K562 (cell line): ENCODE data around the gene RELL1. TPM values are rescaled to one million over a fixed set of nuclear protein-coding genes. Genes with fewer than 3 reads are reported as not detected.

Experiments
- ATAC-seq: fragments of 200-7000 bp; cut with Tn5 transposase; 3 replicates; pipeline ENCODE4 v1.9.1; 2020; ENCODE audit warnings: moderate library complexity
- BruUV-seq: library from RNA; stranded (reverse); fragments of 400-500 nt; replicated peaks from 2 replicates; lab custom pipeline; 2021; lab: Mats Ljungman, UMichigan
- CTCF ChIA-PET: fragments of 300-600 bp; formaldehyde crosslinking; extraction: SDS; loops from one replicate; lab custom pipeline; 2021; ENCODE audit warnings: low intra/inter-chr PET ratio; lab: Yijun Ruan, JAX
- POLR2A ChIA-PET: fragments of 300-600, 350-650 bp; sonication (Branson Sonifier 250); formaldehyde crosslinking; extraction: SDS; loops from one replicate; lab custom pipeline; 2021; ENCODE audit warnings: antibody characterized with exemption, inconsistent platforms; lab: Yijun Ruan, JAX
- DNase-seq, 4 experiments: peaks; one replicate each; pipeline versions ENCODE4 v3.0.0 to v3.0.0-alpha.2; 2011 to 2018; ENCODE audit warnings: low spot score in 3 of 4, mixed read lengths in 3 of 4; ENCODE audit errors: extremely low read depth in 1 of 4
- FAIRE-seq: peaks from 2 replicates; lab custom pipeline; 2011; peaks lifted over from hg19 to GRCh38; lab: Jason Lieb, UNC
- H2AFZ ChIP-seq: 2 replicates; pipeline ENCODE4 v1.6.0; 2011; ENCODE audit warnings: low read depth, low read length, control low read depth, inconsistent platforms
- H3K27ac ChIP-seq: fragments of 200-600 bp; 3 replicates; pipeline ENCODE4 v1.8.0; 2011; ENCODE audit warnings: low read depth, mild to moderate bottlenecking, control low read depth, inconsistent platforms, low read length, moderate library complexity, mixed read lengths; ENCODE audit errors: extremely low read depth
- H3K27me3 ChIP-seq, 2 experiments: fragments of 300-600 bp in 1 of 2; 2 replicates in 1 of 2; 3 replicates in 1 of 2; pipeline versions ENCODE4 v1.6.0 to v1.8.0; 2011; ENCODE audit warnings: inconsistent platforms in 2 of 2, low read length in 2 of 2, mild to moderate bottlenecking in 1 of 2, mixed read lengths in 1 of 2, moderate library complexity in 1 of 2; ENCODE audit not compliant: control insufficient read depth in 2 of 2, insufficient read depth in 2 of 2
- H3K36me3 ChIP-seq: fragments of 300-600 bp; 3 replicates; pipeline ENCODE4 v1.8.0; 2011; ENCODE audit warnings: mild to moderate bottlenecking, low read length, inconsistent platforms; ENCODE audit not compliant: control insufficient read depth, insufficient read depth
- H3K4me1 ChIP-seq, 2 experiments: fragments of 200-600 bp in 1 of 2; replicated peaks in 1 of 2; 2 replicates in 1 of 2; 3 replicates in 1 of 2; pipeline versions ENCODE4 v1.5.1 to v1.8.0; 2011; ENCODE audit warnings: inconsistent platforms in 2 of 2, low read length in 2 of 2, mild to moderate bottlenecking in 1 of 2, mixed read lengths in 1 of 2, moderate library complexity in 1 of 2; ENCODE audit not compliant: control insufficient read depth in 2 of 2, insufficient read depth in 2 of 2
- H3K4me2 ChIP-seq: 2 replicates; pipeline ENCODE4 v1.6.1; 2011; ENCODE audit warnings: low read length, control low read depth, inconsistent platforms, mixed read lengths; ENCODE audit not compliant: insufficient read depth
- H3K4me3 ChIP-seq: fragments of 200-600 bp; sonication (generic), shearing (Covaris generic); 2 replicates; pipeline ENCODE4 v1.5.1; 2016; ENCODE audit warnings: control low read depth, inconsistent platforms
- H3K79me2 ChIP-seq: fragments of 200-600 bp; 3 replicates; pipeline ENCODE4 v1.8.0; 2011; ENCODE audit warnings: low read length, inconsistent platforms; ENCODE audit not compliant: control insufficient read depth, insufficient read depth
- H3K9ac ChIP-seq, 2 experiments: 2 replicates each; pipeline versions ENCODE4 v1.6.0 to v1.6.1; 2011; ENCODE audit warnings: low read depth in 2 of 2, low read length in 2 of 2, control low read depth in 1 of 2, inconsistent platforms in 1 of 2, mild to moderate bottlenecking in 1 of 2, mixed read lengths in 1 of 2; ENCODE audit not compliant: insufficient read depth in 1 of 2
- H3K9me1 ChIP-seq: one replicate; pipeline ENCODE4 v1.6.0; 2011; ENCODE audit warnings: inconsistent platforms, mild to moderate bottlenecking, low read length, moderate library complexity; ENCODE audit not compliant: control insufficient read depth, insufficient read depth
- H3K9me3 ChIP-seq: replicated peaks from 2 replicates; pipeline ENCODE4 v1.5.1; 2011; ENCODE audit warnings: low read depth, low read length, inconsistent platforms; ENCODE audit not compliant: control insufficient read depth, insufficient read depth
- H4K20me1 ChIP-seq: replicated peaks from 2 replicates; pipeline ENCODE4 v1.6.1; 2011; ENCODE audit warnings: low read length, inconsistent platforms, mixed read lengths; ENCODE audit not compliant: control insufficient read depth, insufficient read depth
- ATF3 ChIP-seq, 2 experiments: fragments of 450-650 bp in 1 of 2; sonication (generic) in 1 of 2; formaldehyde crosslinking in 1 of 2; IDR thresholded peaks in 1 of 2; conservative IDR thresholded peaks in 1 of 2; 2 replicates each; pipeline versions ENCODE4 v1.6.1 to v1.8.1; 2016 to 2023; ENCODE audit warnings: mild to moderate bottlenecking in 2 of 2, moderate library complexity in 2 of 2, inconsistent platforms in 1 of 2, missing genetic modification reagents in 1 of 2
- DPF2 ChIP-seq: fragments of 450-650 bp; IDR thresholded peaks from 2 replicates; pipeline ENCODE4 v1.6.1; 2016
- FOXP1 ChIP-seq: sonication (generic); formaldehyde crosslinking; IDR thresholded peaks from 2 replicates; pipeline ENCODE4 v1.8.0; 2022; ENCODE audit warnings: mild to moderate bottlenecking, missing genetic modification reagents
- GABPA ChIP-seq: fragments of 200-800 bp; sonication (Bioruptor generic); conservative IDR thresholded peaks from 2 replicates; pipeline ENCODE4 v1.6.1; 2016; ENCODE audit warnings: low read depth, missing genetic modification characterization, missing compliant biosample characterization
- LARP7 ChIP-seq: fragments of 450-650 bp; IDR thresholded peaks from 2 replicates; pipeline ENCODE4 v1.6.1; 2016
- MAFG ChIP-seq: fragments of 450-650 bp; conservative IDR thresholded peaks from 2 replicates; pipeline ENCODE4 v1.6.1; 2016; ENCODE audit warnings: missing genetic modification characterization, missing compliant biosample characterization
- MEIS2 ChIP-seq: fragments of 450-650 bp; IDR thresholded peaks from 2 replicates; pipeline ENCODE4 v1.6.1; 2014; ENCODE audit warnings: mild to moderate bottlenecking; ENCODE audit not compliant: partially characterized antibody
- NFE2 ChIP-seq: IDR thresholded peaks from 2 replicates; pipeline ENCODE4 v1.6.1; 2014; ENCODE audit warnings: antibody characterized with exemption, low read depth
- PATZ1 ChIP-seq: fragments of 250-450 bp; sonication (Bioruptor Pico); IDR thresholded peaks from 2 replicates; pipeline ENCODE4 v1.5.0; 2020; ENCODE audit warnings: mild to moderate bottlenecking, borderline replicate concordance
- PHF8 ChIP-seq: fragments of 200-600 bp; sonication (generic); IDR thresholded peaks from 2 replicates; pipeline ENCODE4 v1.6.1; 2012; ENCODE audit warnings: mixed run types, mild to moderate bottlenecking, inconsistent platforms, low read length, moderate library complexity, borderline replicate concordance
- PURB ChIP-seq: sonication (generic); formaldehyde crosslinking; IDR thresholded peaks from 2 replicates; pipeline ENCODE4 v1.9.0; 2021; ENCODE audit warnings: low read depth, mild to moderate bottlenecking, missing genetic modification reagents
- SIN3B ChIP-seq: fragments of 450-650 bp; IDR thresholded peaks from 2 replicates; pipeline ENCODE4 v1.6.1; 2017; ENCODE audit warnings: low read depth, mild to moderate bottlenecking, moderate library complexity
- SMAD1 ChIP-seq: fragments of 150-350 bp; IDR thresholded peaks from 2 replicates; pipeline ENCODE4 v1.6.1; 2014; ENCODE audit warnings: low read length, low read depth; ENCODE audit not compliant: partially characterized antibody
- ZBTB7A ChIP-seq: IDR thresholded peaks from 2 replicates; pipeline ENCODE4 v1.6.1; 2011; ENCODE audit warnings: low read depth, mild to moderate bottlenecking, low read length, moderate library complexity, borderline replicate concordance; ENCODE audit not compliant: control insufficient read depth
- ZBTB8A ChIP-seq: fragments of 450-650 bp; IDR thresholded peaks from 2 replicates; pipeline ENCODE4 v1.6.1; 2018; ENCODE audit warnings: mild to moderate bottlenecking, moderate library complexity; ENCODE audit not compliant: partially characterized antibody
- ZFX ChIP-seq: sonication (generic); formaldehyde crosslinking; IDR thresholded peaks from 2 replicates; pipeline ENCODE4 v1.8.0; 2022; ENCODE audit warnings: mild to moderate bottlenecking, missing genetic modification reagents, moderate library complexity
- ZNF239 ChIP-seq: fragments of 250-450 bp; sonication (Bioruptor Pico); IDR thresholded peaks from 2 replicates; pipeline ENCODE4 v1.4.0; 2020; ENCODE audit warnings: mild to moderate bottlenecking
- ZNF76 ChIP-seq: fragments of 250-450 bp; sonication (Bioruptor Pico); IDR thresholded peaks from 2 replicates; pipeline ENCODE4 v1.4.0; 2020; ENCODE audit warnings: mild to moderate bottlenecking, moderate library complexity, borderline replicate concordance
- WGBS: fragments of 100-300 bp; shearing (Covaris generic); methylation state at CpG from one replicate; pipeline ENCODE4 v1.1.6; 2016; ENCODE audit warnings: low coverage, mixed read lengths; ENCODE audit not compliant: insufficient coverage; ENCODE audit errors: missing lambda C conversion rate; 5-methylcytosine and 5-hydroxymethylcytosine counted together
- in situ Hi-C: fragments of 300-500 bp; cut with MboI; formaldehyde crosslinking; loops from 4 replicates; pipeline ENCODE4 v1.15.0; 2018; ENCODE audit warnings: inconsistent platforms, mixed read lengths
- intact Hi-C: fragments of 100-400 bp; cut with micrococcal nuclease; formaldehyde crosslinking; loops from 2 replicates; pipeline ENCODE4 v1.14.2; 2022
- polyA plus RNA-seq, 8 experiments: library from polyadenylated mRNA; depleted of rRNA in 4 of 8; stranded (reverse) in 5 of 8; unstranded in 3 of 8; fragments of >200 nt; fragmentation: Nextera tagmentation in 2 of 8; fragmentation: Illumina TruSeq in 1 of 8; extraction: Ambion mirVana in 2 of 8; extraction: Trizol in 1 of 8; gene quantifications; 2 replicates each; pipeline versions ENCODE4 v1.2.1 to v1.2.3, GENCODE V29; 2011 to 2014; ENCODE audit warnings: inconsistent platforms in 1 of 8, missing spikeins in 1 of 8
- total RNA-seq, 7 experiments: library from RNA; depleted of rRNA in 6 of 7; stranded (reverse); fragments of >200 nt in 6 of 7; fragmentation: Illumina TruSeq in 2 of 7; extraction: Trizol in 2 of 7; gene quantifications; 2 replicates each; pipeline versions ENCODE4 v1.2.1 to v1.2.3, GENCODE V29; 2011 to 2021; ENCODE audit warnings: low replicate concordance in 1 of 7

Gene RELL1
- total and polyA plus RNA-seq, 9 of the 15 experiments (the other 6 are each of a cell fraction or from before 2014, with no cell fraction given), result 0.06 to 3.5 (median 1.7) TPM; not detected in 1

GRCh38 chr4:37628977-37629609 lies 57.1 kb downstream of the RELL1 start (continued):
- TF ChIP-seq NFE2 (peak; percentile 40), PHF8 (no peak), LARP7 (no peak), SIN3B (no peak), ATF3 (IDR thresholded peaks at IDR 0.05) (peak; percentile 97), ATF3 (CRISPR knock-in tag; conservative IDR thresholded peaks at IDR 0.05) (peak; percentile 59; the same call in 1 of the 2 replicates), DPF2 (peak; percentile 86), MEIS2 (peak; percentile 35), PURB (no peak)

- 17% methylated on average over 3 of the region's 3 CpGs for WGBS
- no peaks in the 10 kb centered on the region for H3K9me1 ChIP-seq
- H3K27ac ChIP-seq, result no peak overlapping the region
- H3K79me2 ChIP-seq, result no peaks in the 10 kb centered on the region
- CTCF ChIA-PET, result no interaction called here
- H2AFZ ChIP-seq, result no peak overlapping the region
- TF ChIP-seq GABPA (tag) (no peak), ZBTB8A (no peak), ZNF76 (no peak), FOXP1 (CRISPR knock-in tag) (no peak), ZBTB7A (no peak), ZNF239 (CRISPR knock-in tag) (no peak), MAFG (tag) (no peak), PATZ1 (CRISPR knock-in tag) (no peak), ZFX (CRISPR knock-in tag) (no peak), SMAD1 (no peak)
- TF ChIP-seq, all 486 proteins: peak for 0
- Histone ChIP-seq H3K4me1 (peaks cover 0 to 10% of the 10 kb centered on the region in 2 experiments; a peak in 2 of 5 replicates), H3K4me2 (no peak overlapping the region), H3K4me3 (no peak overlapping the region), H3K9ac (no peak overlapping the region), H3K36me3 (no peaks in the 10 kb centered on the region), H3K9me3 (no peaks in the 10 kb centered on the region), H3K27me3 (peaks cover 0 to 3% of the 10 kb centered on the region in 2 experiments; a peak in 1 of 5 replicates), H4K20me1 (no peaks in the 10 kb centered on the region)
- POLR2A ChIA-PET, result no interaction called here
- no TSS peak for BruUV-seq
- intact Hi-C loops (no loop called here), in situ Hi-C loops (no loop called here)
- no peak for FAIRE-seq
- no peak for ATAC-seq
- DNase-seq, result no peak
These were observed 58.9 kb downstream of the RELL1 start for GRCh38 chr4:37627263-37627662.
